H1 (cell line): ENCODE data around the gene SH3PXD2A. TPM values are rescaled to one million over a fixed set of nuclear protein-coding genes. Genes with fewer than 3 reads are reported as not detected.

Experiments used
- KDM1A ChIP-seq: fragments of 200-600, 300-600 bp; sonication (generic); IDR thresholded peaks from 2 replicates; pipeline ENCODE4 v1.7.1; 2016; ENCODE audit warnings: mild to moderate bottlenecking, low read length, borderline replicate concordance
- polyA plus RNA-seq, 7 experiments: library from polyadenylated mRNA; depleted of rRNA in 3 of 7; stranded (reverse) in 5 of 7; unstranded in 2 of 7; fragments of >200 nt in 5 of 7; fragments of 200-250 nt in 2 of 7; gene quantifications; 1 replicate in 5 of 7; 2 replicates in 1 of 7; 4 replicates in 1 of 7; pipeline versions ENCODE4 v1.2.1 to v1.2.3, GENCODE V29; 2011 to 2013; ENCODE audit warnings: missing spikeins in 2 of 7, mixed read lengths in 2 of 7
- total RNA-seq: library from RNA; stranded (reverse); fragmentation: NEBNext Ultra II Directional; extraction: Animal tissue kit (Norgen Biotek cat#: 25700); gene quantifications from 2 replicates; pipeline ENCODE4 v1.2.1, GENCODE V29; 2021
- TF ChIP-seq, protein P1 (sequence below), 3 experiments: IDR thresholded peaks; 1 replicate in 2 of 3; 2 replicates in 1 of 3; pipeline versions ENCODE4 v1.5.1 to v1.6.1; 2011; ENCODE audit warnings: low read length in 3 of 3, mild to moderate bottlenecking in 3 of 3, inconsistent platforms in 2 of 3, low read depth in 1 of 3, moderate library complexity in 1 of 3; ENCODE audit not compliant: insufficient read depth in 1 of 3; ENCODE audit errors: control extremely low read depth in 1 of 3

The SH3PXD2A gene
- total and polyA plus RNA-seq, 2 of the 8 experiments (the other 6 are each of a cell fraction or from before 2014, with no cell fraction given): 5.4 to 16.3 TPM

DNA sequence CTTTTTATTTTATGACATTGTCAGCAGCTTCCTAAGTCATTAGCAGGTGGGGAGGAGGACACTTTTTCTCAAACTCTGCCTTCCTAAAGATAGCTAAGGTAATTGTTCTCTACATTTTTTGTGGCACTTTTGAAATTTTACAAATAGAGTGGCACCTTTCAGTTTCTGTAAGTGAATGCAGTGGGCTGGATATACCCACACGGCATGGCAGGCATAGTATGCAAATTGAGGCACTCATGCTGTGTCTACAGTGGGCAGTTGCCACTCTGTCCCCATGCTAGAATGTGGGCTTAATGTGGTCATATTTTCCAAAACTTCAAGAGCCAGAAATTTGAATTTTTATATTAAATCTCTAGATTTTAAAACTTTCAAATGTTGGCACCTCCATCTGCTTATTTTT lies 12.8 kb upstream of the SH3PXD2A start (continued):
- TF ChIP-seq, protein P1, sequence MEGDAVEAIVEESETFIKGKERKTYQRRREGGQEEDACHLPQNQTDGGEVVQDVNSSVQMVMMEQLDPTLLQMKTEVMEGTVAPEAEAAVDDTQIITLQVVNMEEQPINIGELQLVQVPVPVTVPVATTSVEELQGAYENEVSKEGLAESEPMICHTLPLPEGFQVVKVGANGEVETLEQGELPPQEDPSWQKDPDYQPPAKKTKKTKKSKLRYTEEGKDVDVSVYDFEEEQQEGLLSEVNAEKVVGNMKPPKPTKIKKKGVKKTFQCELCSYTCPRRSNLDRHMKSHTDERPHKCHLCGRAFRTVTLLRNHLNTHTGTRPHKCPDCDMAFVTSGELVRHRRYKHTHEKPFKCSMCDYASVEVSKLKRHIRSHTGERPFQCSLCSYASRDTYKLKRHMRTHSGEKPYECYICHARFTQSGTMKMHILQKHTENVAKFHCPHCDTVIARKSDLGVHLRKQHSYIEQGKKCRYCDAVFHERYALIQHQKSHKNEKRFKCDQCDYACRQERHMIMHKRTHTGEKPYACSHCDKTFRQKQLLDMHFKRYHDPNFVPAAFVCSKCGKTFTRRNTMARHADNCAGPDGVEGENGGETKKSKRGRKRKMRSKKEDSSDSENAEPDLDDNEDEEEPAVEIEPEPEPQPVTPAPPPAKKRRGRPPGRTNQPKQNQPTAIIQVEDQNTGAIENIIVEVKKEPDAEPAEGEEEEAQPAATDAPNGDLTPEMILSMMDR (IDR thresholded peaks at IDR 0.05; ENCODE audit: control extremely low read depth in 1 of 3, insufficient read depth in 1 of 3, low read depth in 1 of 3, low read length in 3 of 3): no peak
- no peak for TF ChIP-seq KDM1A
